Heart right ventricle (tissue), 16 donors: ENCODE results near the gene TTC7B. TPM values are rescaled to one million over a fixed set of nuclear protein-coding genes. Genes with fewer than 3 reads are reported as not detected.

Experiments used
- ATAC-seq, 8 donors: fragments of 200-7000 bp; cut with Tn5 transposase; one replicate each; pipeline ENCODE4 v1.9.1; 2020; ENCODE audit warnings: mild to moderate bottlenecking in 8 of 8, moderate library complexity in 8 of 8, moderate number of reproducible peaks in 1 of 8
- DNase-seq, 2 donors: peaks; one replicate each; pipeline ENCODE4 v3.0.0-alpha.2; 2020
- H3K27ac ChIP-seq, 10 donors: fragments of 200-600 bp; sonication (generic) in 2 of 10; one replicate each; pipeline versions ENCODE4 v1.5.0 to v1.8.0; 2020 to 2022; ENCODE audit warnings: mild to moderate bottlenecking in 3 of 10
- H3K27me3 ChIP-seq, 7 donors: fragments of 200-600 bp; one replicate each; pipeline ENCODE4 v1.8.0; 2021 to 2022; ENCODE audit warnings: mild to moderate bottlenecking in 2 of 7
- H3K36me3 ChIP-seq, 9 donors: fragments of 200-600 bp; sonication (generic) in 1 of 9; one replicate each; pipeline versions ENCODE4 v1.5.0 to v1.8.0; 2020 to 2022; ENCODE audit warnings: mild to moderate bottlenecking in 2 of 9
- H3K4me1 ChIP-seq, 9 donors: fragments of 200-600 bp; sonication (generic) in 1 of 9; one replicate each; pipeline versions ENCODE4 v1.5.0 to v1.8.0; 2020 to 2022; ENCODE audit warnings: mild to moderate bottlenecking in 4 of 9
- H3K4me3 ChIP-seq, 10 donors: fragments of 200-600 bp; sonication (generic) in 2 of 10; one replicate each; pipeline versions ENCODE4 v1.5.0 to v1.8.0; 2020 to 2022; ENCODE audit warnings: mild to moderate bottlenecking in 7 of 10, moderate library complexity in 2 of 10
- H3K9me3 ChIP-seq, 11 donors: fragments of 200-600 bp in 10 of 11; sonication (generic) in 2 of 11; one replicate each; pipeline versions ENCODE4 v1.5.0 to v1.8.0; 2013 to 2022; ENCODE audit warnings: mild to moderate bottlenecking in 2 of 11, control low read depth in 1 of 11, moderate library complexity in 1 of 11
- WGBS, 2 donors: extraction: QIAGEN DNeasy Blood & Tissue Kit; methylation state at CpG; one replicate each; pipeline ENCODE4 v1.1.7; 2013; ENCODE audit warnings: inconsistent platforms in 1 of 2; 5-methylcytosine and 5-hydroxymethylcytosine counted together
- intact Hi-C, 10 donors: fragments of 100-400 bp; cut with DNase I; formaldehyde crosslinking; loops; one replicate each; pipeline versions ENCODE4 v1.11.1 to v1.14.2; 2022
- polyA plus RNA-seq, 2 donors: library from polyadenylated mRNA; stranded (reverse); fragments of 200-250 nt; gene quantifications; one replicate each; pipeline ENCODE4 v1.2.3, GENCODE V29; 2013
- total RNA-seq, 10 donors: library from RNA; stranded (reverse); fragmentation: NEBNext Ultra II Directional in 3 of 10; extraction: Animal tissue kit (Norgen Biotek cat#: 25700) in 3 of 10; gene quantifications; one replicate each; pipeline versions ENCODE4 v1.2.1 to v1.2.4, GENCODE V29; 2021 to 2023
- TF ChIP-seq, protein P1 (sequence below), 9 donors: fragments of 200-600 bp; sonication (generic) in 2 of 9; IDR thresholded peaks; one replicate each; pipeline versions ENCODE4 v1.5.0 to v1.8.0; 2021 to 2022; ENCODE audit warnings: antibody characterized with exemption in 9 of 9, mild to moderate bottlenecking in 5 of 9, moderate library complexity in 1 of 9
- donor health status: Arrhythmogenic right ventricular cardiomyopathy.
- donor health status: ischemic (EF 13 %, LVEDD 7.1; RV severe dilation, severe dysfunction).
- donor health status: healthy with polysubstance abuse.
- donor health status: DM: no; HTN: yes; CAD: no.
- donor health status: DM: no; HTN: no; CAD: no.
- donor health status: ischemic (EF 25% LVEDD 6.9; RV normal size, moderate dysfunction).
- donor health status: ischemic (EF 25% LVEDD 5.7; RV mildly dilated, moderate dysfunction).
- donor health status: healthy.
- donor health status: DM: yes; HTN: yes; CAD: no.
- donor health status: Ischemic cardiomyopathy.
- donor health status: ischemic (EF 35%, LVEDD 5.7; RV mildly dilated, moderate dysfunction).
- donor health status: nonischemic (EF 11% LVEDD 7.7; RV severe dilation, severe dysfunction).
- donor health status: DM: yes; HTN: yes; CAD: no.
- donor health status: PGD.
- donor health status: ischemic (EF 29% LVEDD 5.4; RV normal size, mild dysfunction).
- donor health status: nonischemic (EF 23%, LVEDD 6.1; RV moderate dilation, normal function).

Gene TTC7B
- total and polyA plus RNA-seq, 12 donors = 23.0 to 79.4 (median 65.5) TPM

DNA sequence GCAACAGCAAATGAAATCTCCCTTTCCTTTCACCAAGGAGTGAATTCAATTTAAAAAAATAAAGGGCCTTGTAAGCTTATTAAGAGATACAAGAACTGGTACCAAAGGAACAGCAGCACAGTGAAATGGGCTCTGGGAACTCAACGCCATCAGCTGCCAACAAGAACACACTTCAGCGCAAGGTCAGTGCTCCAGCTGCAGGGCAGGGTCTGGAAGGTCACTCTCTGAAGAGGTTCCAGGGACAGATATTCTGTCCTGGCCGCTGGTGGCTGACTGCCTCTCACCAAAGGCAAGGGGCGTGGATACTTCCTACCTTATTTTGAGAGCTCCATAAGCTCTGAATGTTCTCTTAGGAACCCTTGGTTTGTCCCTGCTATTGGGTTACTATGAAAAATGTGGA is 232.8 kb downstream of the TTC7B start:
- DNase-seq = peak in 1 of 2 donors; percentile 32
- Histone ChIP-seq H3K36me3 (peaks cover 0 to 31% (median 0%) of the 10 kb centered on the region in 9 donors), H3K9me3 (no peaks in the 10 kb centered on the region), H3K27me3 (no peaks in the 10 kb centered on the region), H3K4me1 (peaks cover 2 to 33% (median 17%) of the 10 kb centered on the region in 9 donors), H3K4me3 (no peak overlapping the region), H3K27ac (peak overlapping the region in 8 of 10 donors; percentile 31 to 62 (median 50))
- TF ChIP-seq, protein P1, sequence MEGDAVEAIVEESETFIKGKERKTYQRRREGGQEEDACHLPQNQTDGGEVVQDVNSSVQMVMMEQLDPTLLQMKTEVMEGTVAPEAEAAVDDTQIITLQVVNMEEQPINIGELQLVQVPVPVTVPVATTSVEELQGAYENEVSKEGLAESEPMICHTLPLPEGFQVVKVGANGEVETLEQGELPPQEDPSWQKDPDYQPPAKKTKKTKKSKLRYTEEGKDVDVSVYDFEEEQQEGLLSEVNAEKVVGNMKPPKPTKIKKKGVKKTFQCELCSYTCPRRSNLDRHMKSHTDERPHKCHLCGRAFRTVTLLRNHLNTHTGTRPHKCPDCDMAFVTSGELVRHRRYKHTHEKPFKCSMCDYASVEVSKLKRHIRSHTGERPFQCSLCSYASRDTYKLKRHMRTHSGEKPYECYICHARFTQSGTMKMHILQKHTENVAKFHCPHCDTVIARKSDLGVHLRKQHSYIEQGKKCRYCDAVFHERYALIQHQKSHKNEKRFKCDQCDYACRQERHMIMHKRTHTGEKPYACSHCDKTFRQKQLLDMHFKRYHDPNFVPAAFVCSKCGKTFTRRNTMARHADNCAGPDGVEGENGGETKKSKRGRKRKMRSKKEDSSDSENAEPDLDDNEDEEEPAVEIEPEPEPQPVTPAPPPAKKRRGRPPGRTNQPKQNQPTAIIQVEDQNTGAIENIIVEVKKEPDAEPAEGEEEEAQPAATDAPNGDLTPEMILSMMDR (IDR thresholded peaks at IDR 0.05) = no peak
- intact Hi-C loops = no loop called here
- WGBS, 2 donors = 48 to 70% methylated on average over 4 of the region's 4 CpGs
- ATAC-seq = peak; percentile 50 to 85 (median 68)

DNA sequence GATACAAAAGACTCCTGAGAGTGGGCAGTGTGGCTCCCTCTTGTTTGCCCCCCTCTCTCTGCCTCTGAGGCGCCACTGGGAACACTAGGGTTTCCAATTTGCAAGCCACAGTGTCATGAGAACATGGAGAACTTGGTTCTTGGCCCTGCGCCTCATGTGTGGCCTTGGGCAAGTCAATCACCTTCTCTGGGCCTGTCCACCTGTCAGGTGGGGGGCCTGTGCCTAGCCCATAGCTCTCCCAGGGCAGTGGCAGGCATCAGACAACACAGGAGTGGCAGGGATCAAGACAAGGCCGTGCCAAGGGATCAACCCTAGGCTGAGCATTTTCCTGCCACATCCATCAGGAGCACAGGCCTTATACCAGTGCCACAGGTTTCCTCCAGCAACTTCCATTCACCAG is 234.1 kb downstream of the TTC7B start:
- Histone ChIP-seq H3K9me3 (no peaks in the 10 kb centered on the region), H3K27me3 (no peaks in the 10 kb centered on the region), H3K4me1 (peaks cover 9 to 46% (median 27%) of the 10 kb centered on the region in 9 donors), H3K27ac (no peak overlapping the region), H3K36me3 (peaks cover 0 to 36% (median 0%) of the 10 kb centered on the region in 9 donors), H3K4me3 (no peak overlapping the region)
- WGBS, 2 donors = 97 to 100% methylated on average over 3 of the region's 3 CpGs
- no peak for ATAC-seq
- intact Hi-C loops = no loop called here
- TF ChIP-seq, protein P1 (IDR thresholded peaks at IDR 0.05) = no peak
- no peak for DNase-seq

DNA sequence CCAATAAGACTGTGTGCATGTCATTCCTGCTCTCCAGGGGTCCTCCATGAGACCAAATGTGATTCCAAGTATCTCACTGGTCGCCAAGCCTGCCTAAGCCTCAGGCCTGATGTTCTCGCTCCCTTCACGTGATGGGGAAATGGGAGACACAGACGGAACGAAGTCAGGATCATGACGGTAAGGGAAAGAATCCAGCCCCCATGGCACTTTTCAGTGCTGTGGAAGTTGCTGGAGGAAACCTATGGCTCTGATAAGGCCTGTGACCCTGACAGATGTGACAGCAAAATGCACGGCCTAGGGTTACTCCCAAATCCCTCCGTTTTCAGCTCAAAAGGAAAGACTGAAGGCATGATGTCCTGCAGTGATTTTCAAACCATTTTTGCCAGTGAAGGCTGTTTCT is 234.5 kb downstream of the TTC7B start:
- Histone ChIP-seq H3K4me3 (no peak overlapping the region), H3K9me3 (no peaks in the 10 kb centered on the region), H3K36me3 (peaks cover 0 to 40% (median 0%) of the 10 kb centered on the region in 9 donors), H3K4me1 (peaks cover 9 to 50% (median 28%) of the 10 kb centered on the region in 9 donors), H3K27ac (no peak overlapping the region), H3K27me3 (no peaks in the 10 kb centered on the region)
- TF ChIP-seq, protein P1 (IDR thresholded peaks at IDR 0.05) = no peak
- DNase-seq = no peak
- intact Hi-C loops = no loop called here
- ATAC-seq = no peak
- 87 to 95% methylated on average over 8 of the region's 8 CpGs for WGBS, 2 donors

DNA sequence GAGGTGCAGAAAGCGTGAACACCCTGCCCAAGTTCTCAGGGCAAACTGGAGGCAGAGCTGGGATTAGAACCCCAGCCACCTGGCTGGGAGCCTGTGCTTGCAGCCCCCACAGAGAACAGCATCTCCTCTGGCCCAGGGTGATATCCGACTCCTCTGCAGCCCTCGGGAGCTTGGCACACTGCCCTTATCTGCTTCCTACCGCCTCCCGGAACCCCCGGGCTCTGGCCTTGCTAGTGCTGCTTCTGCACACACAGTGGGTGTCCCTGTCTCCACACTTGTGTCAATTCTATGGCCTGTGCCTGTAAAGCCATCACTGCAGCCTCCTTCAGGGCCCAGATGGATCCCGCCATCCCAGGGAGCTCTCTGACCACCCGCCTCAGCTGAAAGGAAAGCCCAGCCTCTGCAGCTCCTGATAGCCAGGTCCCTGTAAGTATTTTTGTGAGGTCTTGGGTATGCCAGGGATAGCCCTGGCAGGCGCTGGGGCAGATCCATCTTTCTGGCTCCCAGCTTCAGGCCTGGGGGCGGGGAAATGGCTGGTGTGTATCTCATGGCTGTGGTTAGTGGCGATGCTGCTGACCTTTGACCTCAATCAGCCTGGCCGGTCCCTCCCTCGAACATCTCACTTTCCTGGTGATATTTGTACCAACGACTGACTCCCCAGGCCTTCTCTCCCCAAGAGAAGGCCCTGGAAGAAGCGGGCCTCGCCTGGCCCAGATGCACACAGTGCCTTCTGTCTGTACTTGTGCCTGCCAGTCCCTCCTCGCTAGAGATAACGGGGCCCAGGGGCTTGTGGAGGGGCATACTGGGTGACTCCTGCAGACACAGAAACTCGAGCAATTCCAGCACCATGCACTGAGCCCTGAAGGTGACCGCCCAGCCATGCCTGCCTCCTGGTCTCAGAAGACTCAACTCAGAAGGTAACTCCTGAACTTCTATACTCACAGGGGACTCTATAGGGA is 235.6 kb downstream of the TTC7B start:
- Histone ChIP-seq H3K36me3 (peaks cover 0 to 37% (median 0%) of the 10 kb centered on the region in 9 donors), H3K9me3 (no peaks in the 10 kb centered on the region), H3K4me3 (no peak overlapping the region), H3K4me1 (peaks cover 9 to 54% (median 32%) of the 10 kb centered on the region in 9 donors), H3K27ac (no peak overlapping the region), H3K27me3 (no peaks in the 10 kb centered on the region)
- TF ChIP-seq, protein P1 (IDR thresholded peaks at IDR 0.05) = no peak
- ATAC-seq (no peak), DNase-seq (no peak)
- 64 to 68% methylated on average over 20 of the region's 20 CpGs for WGBS, 2 donors
- intact Hi-C loops = no loop called here
